A549 (cell line): Measurements from ENCODE around the gene PAK1. TPM values are rescaled to one million over a fixed set of nuclear protein-coding genes. Genes with fewer than 3 reads are reported as not detected.

Experiments used
- ATAC-seq, 2 experiments: fragments of 200-7000 bp in 1 of 2; fragments of >200 bp in 1 of 2; cut with Nextera tagmentation in 1 of 2; cut with Tn5 transposase in 1 of 2; 3 replicates each; pipeline versions ENCODE4 v1.8.0 to v1.9.1; 2018 to 2020; ENCODE audit warnings: mild to moderate bottlenecking in 1 of 2, moderate library complexity in 1 of 2
- CTCF ChIA-PET: fragments of 300-600 bp; sonication (Branson Sonifier 250); formaldehyde crosslinking; extraction: SDS; loops from one replicate; lab custom pipeline; 2021; ENCODE audit warnings: antibody characterized with exemption, inconsistent platforms; lab: Yijun Ruan, JAX
- POLR2A ChIA-PET: fragments of 350-600 bp; formaldehyde crosslinking; extraction: SDS; loops from one replicate; lab custom pipeline; 2021; ENCODE audit warnings: antibody characterized with exemption, inconsistent platforms; lab: Yijun Ruan, JAX
- DNase-seq, 2 experiments: peaks; one replicate each; pipeline versions ENCODE4 v3.0.0 to v3.0.0-alpha.2; 2011 to 2016; ENCODE audit warnings: low read depth in 1 of 2, low spot score in 1 of 2
- FAIRE-seq: peaks from 2 replicates; lab custom pipeline; 2011; peaks lifted over from hg19 to GRCh38; lab: Jason Lieb, UNC
- H3K27ac ChIP-seq, 2 experiments: fragments of >200 bp; sonication (Bioruptor Twin); formaldehyde crosslinking; 3 replicates each; pipeline ENCODE4 v1.5.1; 2016 to 2017
- H3K4me1 ChIP-seq: fragments of >200 bp; sonication (Bioruptor Twin); formaldehyde crosslinking; 3 replicates; pipeline ENCODE4 v1.6.1; 2016
- H3K4me2 ChIP-seq: fragments of >200 bp; sonication (Bioruptor Twin); formaldehyde crosslinking; 3 replicates; pipeline ENCODE4 v1.6.1; 2016
- H3K4me3 ChIP-seq: fragments of >200 bp; sonication (Bioruptor Twin); formaldehyde crosslinking; 3 replicates; pipeline ENCODE4 v1.5.1; 2016
- H3K9me3 ChIP-seq: fragments of >200 bp; sonication (Bioruptor Twin); formaldehyde crosslinking; 3 replicates; pipeline ENCODE4 v1.6.1; 2016
- CBX2 ChIP-seq: fragments of 200-600 bp; sonication (generic); IDR thresholded peaks from 2 replicates; pipeline ENCODE4 v1.6.1; 2016; ENCODE audit warnings: low read depth, mild to moderate bottlenecking, borderline replicate concordance
- CHD2 ChIP-seq: fragments of 150-350 bp; IDR thresholded peaks from 2 replicates; pipeline ENCODE4 v1.6.1; 2014; ENCODE audit warnings: low read length; ENCODE audit not compliant: partially characterized antibody
- EHF ChIP-seq: fragments of 250-450 bp; sonication (Bioruptor Pico); IDR thresholded peaks from 2 replicates; pipeline ENCODE4 v1.5.0; 2020; ENCODE audit warnings: mild to moderate bottlenecking
- ELK1 ChIP-seq: fragments of 150-350 bp; IDR thresholded peaks from 2 replicates; pipeline ENCODE4 v1.6.1; 2014; ENCODE audit warnings: low read depth, mild to moderate bottlenecking, low read length
- FOSB ChIP-seq: fragments of 250-450 bp; sonication (Bioruptor Pico); IDR thresholded peaks from 2 replicates; pipeline ENCODE4 v1.5.0; 2020; ENCODE audit warnings: mild to moderate bottlenecking, moderate library complexity
- FOXS1 ChIP-seq: fragments of 250-450 bp; sonication (Bioruptor Pico); IDR thresholded peaks from 2 replicates; pipeline ENCODE4 v1.5.0; 2020; ENCODE audit warnings: mild to moderate bottlenecking, moderate library complexity
- GATA3 ChIP-seq: IDR thresholded peaks from 2 replicates; pipeline ENCODE4 v1.6.1; 2012; ENCODE audit warnings: borderline replicate concordance
- HDAC2 ChIP-seq: fragments of 200-600 bp; sonication (generic); IDR thresholded peaks from 2 replicates; pipeline ENCODE4 v1.6.1; 2016
- HES2 ChIP-seq: fragments of >200 bp; sonication (Bioruptor Twin); formaldehyde crosslinking; IDR thresholded peaks from 2 replicates; pipeline ENCODE4 v1.6.1; 2016
- HEYL ChIP-seq: fragments of 250-450 bp; sonication (Bioruptor Pico); IDR thresholded peaks from 2 replicates; pipeline ENCODE4 v1.8.0; 2021; ENCODE audit warnings: mild to moderate bottlenecking, moderate library complexity
- HMGXB4 ChIP-seq: fragments of 250-450 bp; sonication (Bioruptor Pico); IDR thresholded peaks from 2 replicates; pipeline ENCODE4 v1.5.0; 2021; ENCODE audit warnings: mild to moderate bottlenecking, moderate library complexity, borderline replicate concordance
- HOXB5 ChIP-seq: fragments of 250-450 bp; sonication (Bioruptor Pico); IDR thresholded peaks from 2 replicates; pipeline ENCODE4 v1.5.0; 2020; ENCODE audit warnings: mild to moderate bottlenecking, moderate library complexity
- JUNB ChIP-seq: fragments of >200 bp; sonication (Bioruptor Twin); formaldehyde crosslinking; IDR thresholded peaks from 2 replicates; pipeline ENCODE4 v1.6.1; 2016
- KDM5A ChIP-seq: fragments of 200-600 bp; sonication (generic); IDR thresholded peaks from 2 replicates; pipeline ENCODE4 v1.6.1; 2016; ENCODE audit warnings: antibody characterized with exemption, mild to moderate bottlenecking
- MAZ ChIP-seq: fragments of 150-350 bp; IDR thresholded peaks from 2 replicates; pipeline ENCODE4 v1.6.1; 2014; ENCODE audit warnings: antibody characterized with exemption, low read depth, low read length, borderline replicate concordance
- NFE2L2 ChIP-seq: fragments of 150-350 bp; conservative IDR thresholded peaks from 2 replicates; pipeline ENCODE4 v1.6.1; 2014; ENCODE audit warnings: low read length
- NR3C1 ChIP-seq: fragments of >200 bp; sonication (Bioruptor Twin); formaldehyde crosslinking; IDR thresholded peaks from 3 replicates; pipeline ENCODE4 v1.6.1; 2017
- PHF8 ChIP-seq: fragments of 200-600 bp; sonication (generic); IDR thresholded peaks from 2 replicates; pipeline ENCODE4 v1.6.1; 2016; ENCODE audit warnings: low read depth, mild to moderate bottlenecking, antibody characterized with exemption, moderate library complexity, borderline replicate concordance
- POLR2A ChIP-seq: IDR thresholded peaks from 2 replicates; pipeline ENCODE4 v1.6.1; 2012; ENCODE audit warnings: mild to moderate bottlenecking, low read length
- RAD21 ChIP-seq, 2 experiments: fragments of >200 bp in 1 of 2; sonication (Bioruptor Twin) in 1 of 2; formaldehyde crosslinking in 1 of 2; IDR thresholded peaks in 1 of 2; conservative IDR thresholded peaks in 1 of 2; 2 replicates in 1 of 2; 3 replicates in 1 of 2; pipeline ENCODE4 v1.6.1; 2012 to 2018; ENCODE audit warnings: inconsistent platforms in 1 of 2
- RCOR1 ChIP-seq: fragments of 150-350 bp; IDR thresholded peaks from 2 replicates; pipeline ENCODE4 v1.6.1; 2014; ENCODE audit warnings: antibody characterized with exemption, low read length, low read depth
- RFX5 ChIP-seq: fragments of 450-650 bp; IDR thresholded peaks from 2 replicates; pipeline ENCODE4 v1.7.1; 2014; ENCODE audit warnings: antibody characterized with exemption, mild to moderate bottlenecking, moderate library complexity
- RNF2 ChIP-seq: fragments of 200-600 bp; sonication (generic); IDR thresholded peaks from 2 replicates; pipeline ENCODE4 v1.6.1; 2016; ENCODE audit warnings: low read depth, mild to moderate bottlenecking, antibody characterized with exemption, moderate library complexity, borderline replicate concordance
- SMC3 ChIP-seq: fragments of >200 bp; sonication (Bioruptor Twin); formaldehyde crosslinking; IDR thresholded peaks from 3 replicates; pipeline ENCODE4 v1.6.1; 2018; ENCODE audit warnings: inconsistent platforms
- SREBF2 ChIP-seq: fragments of 450-650 bp; IDR thresholded peaks from 2 replicates; pipeline ENCODE4 v1.6.1; 2014; ENCODE audit warnings: mild to moderate bottlenecking, moderate library complexity
- TFCP2L1 ChIP-seq: fragments of 250-450 bp; sonication (Bioruptor Pico); IDR thresholded peaks from 2 replicates; pipeline ENCODE4 v1.5.0; 2021; ENCODE audit warnings: mild to moderate bottlenecking
- ZFP36 ChIP-seq: fragments of 450-650 bp; IDR thresholded peaks from 2 replicates; pipeline ENCODE4 v1.6.1; 2014; ENCODE audit warnings: borderline replicate concordance; ENCODE audit not compliant: partially characterized antibody
- ZNF302 ChIP-seq: fragments of 250-450 bp; sonication (Bioruptor Pico); IDR thresholded peaks from 2 replicates; pipeline ENCODE4 v1.9.0; 2021; ENCODE audit warnings: inconsistent platforms, mild to moderate bottlenecking, moderate library complexity
- WGBS: methylation state at CpG from one replicate; pipeline ENCODE4 v1.1.6; 2017; ENCODE audit errors: missing lambda C conversion rate; 5-methylcytosine and 5-hydroxymethylcytosine counted together
- polyA plus RNA-seq, 4 experiments: library from polyadenylated mRNA; depleted of rRNA in 3 of 4; stranded (reverse); fragments of >200 nt; fragmentation: RNase III in 1 of 4; extraction: RNeasy Plus Mini Kit Qiagen cat#74134 plus additional on column Dnase treatment in 1 of 4; gene quantifications; 2 replicates in 3 of 4; 3 replicates in 1 of 4; pipeline ENCODE4 v1.2.3, GENCODE V29; 2011 to 2017
- TF ChIP-seq, protein P1 (sequence below): IDR thresholded peaks from 2 replicates; pipeline ENCODE4 v1.6.1; 2012
- TF ChIP-seq, protein P2 (sequence below): IDR thresholded peaks from 2 replicates; pipeline ENCODE4 v1.6.1; 2012; ENCODE audit warnings: low read depth, borderline replicate concordance
- TF ChIP-seq, protein P3 (sequence below): IDR thresholded peaks from 2 replicates; pipeline ENCODE4 v1.6.1; 2012
- TF ChIP-seq, protein P4 (sequence below): fragments of 200-600 bp; sonication (generic); IDR thresholded peaks from 2 replicates; pipeline ENCODE4 v1.6.1; 2016; ENCODE audit warnings: antibody characterized with exemption, mild to moderate bottlenecking, moderate library complexity

PAK1 gene
- polyA plus RNA-seq, 2 of the 4 experiments (the other 2 are of a cell fraction), result 20.6 to 60.7 TPM

DNA sequence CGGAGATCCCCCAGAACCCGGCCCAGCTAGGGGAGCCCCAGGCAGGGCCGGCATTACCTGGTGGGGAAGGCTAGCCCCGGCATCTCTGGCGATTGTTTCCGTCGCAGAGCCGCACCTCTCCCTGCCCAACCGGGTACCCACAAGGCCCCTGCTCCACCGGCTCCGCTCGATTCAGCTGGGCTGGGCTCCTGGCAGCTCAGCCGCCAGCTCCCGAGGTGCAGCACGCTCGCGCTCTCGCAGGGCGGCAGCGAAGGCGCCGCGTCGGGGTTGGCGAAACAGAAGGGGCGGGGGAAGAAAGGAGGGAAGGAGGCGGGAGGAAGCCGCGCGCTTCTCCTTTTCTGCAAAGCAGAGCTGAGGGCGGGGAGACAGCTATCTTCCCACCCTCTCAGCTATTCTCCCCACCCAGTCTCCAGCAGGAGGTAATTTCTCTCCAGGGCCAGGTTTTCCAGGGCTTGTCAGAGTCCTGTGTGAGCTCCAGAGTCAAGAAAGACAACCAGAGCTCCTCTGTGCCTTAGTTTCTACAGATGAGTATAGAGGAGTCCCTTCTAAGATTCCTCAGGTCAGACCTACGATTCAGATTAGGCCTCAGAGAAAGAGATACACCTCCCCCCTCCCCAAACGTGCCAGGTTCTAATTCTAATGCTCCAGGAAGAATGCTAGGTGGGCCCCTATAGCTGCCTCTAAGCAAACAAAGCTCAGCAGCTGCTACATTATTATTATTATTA, 62.0 kb downstream of the PAK1 start:
- Histone ChIP-seq H3K4me3 (peak overlapping the region; percentile 56), H3K4me2 (peak overlapping the region; percentile 72), H3K27ac (peak overlapping the region; percentile 70 to 87), H3K9me3 (no peaks in the 10 kb centered on the region), H3K4me1 (peaks cover 22% of the 10 kb centered on the region)
- peak; percentile 96 to 98 for ATAC-seq
- peak; percentile 80 to 83 for DNase-seq
- WGBS, result under 1% methylated on average over 12 of the region's 33 CpGs
- TF ChIP-seq TFCP2L1 (CRISPR knock-in tag) (no peak), CBX2 (no peak), NR3C1 (no peak), HOXB5 (no peak), SMC3 (peak; percentile 17; the same call in 1 of the 3 replicates), RCOR1 (no peak), HES2 (no peak), FOSB (CRISPR knock-in tag) (no peak), HDAC2 (no peak), ELK1 (no peak), POLR2A (peak; percentile 72), ZFP36 (no peak), MAZ (no peak), RNF2 (no peak), PHF8 (peak; percentile 58; the same call in 1 of the 2 replicates), EHF (CRISPR knock-in tag) (no peak), RFX5 (no peak), CHD2 (no peak), FOXS1 (no peak), JUNB (no peak), SREBF2 (no peak), KDM5A (no peak), RAD21 (conservative IDR thresholded peaks at IDR 0.05 in 1 of 2, IDR thresholded peaks at IDR 0.05 in 1 of 2) (peak; percentile 15 to 30; a peak in 1 of 5 replicates), ZNF302 (CRISPR knock-in tag) (no peak), NFE2L2 (no peak), GATA3 (no peak), HEYL (CRISPR knock-in tag) (no peak), HMGXB4 (no peak)
- TF ChIP-seq, protein P1, sequence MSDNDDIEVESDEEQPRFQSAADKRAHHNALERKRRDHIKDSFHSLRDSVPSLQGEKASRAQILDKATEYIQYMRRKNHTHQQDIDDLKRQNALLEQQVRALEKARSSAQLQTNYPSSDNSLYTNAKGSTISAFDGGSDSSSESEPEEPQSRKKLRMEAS, result peak; percentile 81
- TF ChIP-seq, protein P2, sequence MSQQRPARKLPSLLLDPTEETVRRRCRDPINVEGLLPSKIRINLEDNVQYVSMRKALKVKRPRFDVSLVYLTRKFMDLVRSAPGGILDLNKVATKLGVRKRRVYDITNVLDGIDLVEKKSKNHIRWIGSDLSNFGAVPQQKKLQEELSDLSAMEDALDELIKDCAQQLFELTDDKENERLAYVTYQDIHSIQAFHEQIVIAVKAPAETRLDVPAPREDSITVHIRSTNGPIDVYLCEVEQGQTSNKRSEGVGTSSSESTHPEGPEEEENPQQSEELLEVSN, result peak; percentile 76
- TF ChIP-seq, protein P3, sequence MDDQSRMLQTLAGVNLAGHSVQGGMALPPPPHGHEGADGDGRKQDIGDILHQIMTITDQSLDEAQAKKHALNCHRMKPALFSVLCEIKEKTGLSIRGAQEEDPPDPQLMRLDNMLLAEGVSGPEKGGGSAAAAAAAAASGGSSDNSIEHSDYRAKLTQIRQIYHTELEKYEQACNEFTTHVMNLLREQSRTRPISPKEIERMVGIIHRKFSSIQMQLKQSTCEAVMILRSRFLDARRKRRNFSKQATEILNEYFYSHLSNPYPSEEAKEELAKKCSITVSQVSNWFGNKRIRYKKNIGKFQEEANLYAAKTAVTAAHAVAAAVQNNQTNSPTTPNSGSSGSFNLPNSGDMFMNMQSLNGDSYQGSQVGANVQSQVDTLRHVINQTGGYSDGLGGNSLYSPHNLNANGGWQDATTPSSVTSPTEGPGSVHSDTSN, result no peak
- TF ChIP-seq, protein P4, sequence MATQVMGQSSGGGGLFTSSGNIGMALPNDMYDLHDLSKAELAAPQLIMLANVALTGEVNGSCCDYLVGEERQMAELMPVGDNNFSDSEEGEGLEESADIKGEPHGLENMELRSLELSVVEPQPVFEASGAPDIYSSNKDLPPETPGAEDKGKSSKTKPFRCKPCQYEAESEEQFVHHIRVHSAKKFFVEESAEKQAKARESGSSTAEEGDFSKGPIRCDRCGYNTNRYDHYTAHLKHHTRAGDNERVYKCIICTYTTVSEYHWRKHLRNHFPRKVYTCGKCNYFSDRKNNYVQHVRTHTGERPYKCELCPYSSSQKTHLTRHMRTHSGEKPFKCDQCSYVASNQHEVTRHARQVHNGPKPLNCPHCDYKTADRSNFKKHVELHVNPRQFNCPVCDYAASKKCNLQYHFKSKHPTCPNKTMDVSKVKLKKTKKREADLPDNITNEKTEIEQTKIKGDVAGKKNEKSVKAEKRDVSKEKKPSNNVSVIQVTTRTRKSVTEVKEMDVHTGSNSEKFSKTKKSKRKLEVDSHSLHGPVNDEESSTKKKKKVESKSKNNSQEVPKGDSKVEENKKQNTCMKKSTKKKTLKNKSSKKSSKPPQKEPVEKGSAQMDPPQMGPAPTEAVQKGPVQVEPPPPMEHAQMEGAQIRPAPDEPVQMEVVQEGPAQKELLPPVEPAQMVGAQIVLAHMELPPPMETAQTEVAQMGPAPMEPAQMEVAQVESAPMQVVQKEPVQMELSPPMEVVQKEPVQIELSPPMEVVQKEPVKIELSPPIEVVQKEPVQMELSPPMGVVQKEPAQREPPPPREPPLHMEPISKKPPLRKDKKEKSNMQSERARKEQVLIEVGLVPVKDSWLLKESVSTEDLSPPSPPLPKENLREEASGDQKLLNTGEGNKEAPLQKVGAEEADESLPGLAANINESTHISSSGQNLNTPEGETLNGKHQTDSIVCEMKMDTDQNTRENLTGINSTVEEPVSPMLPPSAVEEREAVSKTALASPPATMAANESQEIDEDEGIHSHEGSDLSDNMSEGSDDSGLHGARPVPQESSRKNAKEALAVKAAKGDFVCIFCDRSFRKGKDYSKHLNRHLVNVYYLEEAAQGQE, result no peak
- FAIRE-seq, result no peak
- ChIA-PET CTCF (interaction anchor here (0.6 to 1.5 kb wide), 8 partner anchors 10 to 284 kb away, joined by 3 to 6 read pairs (median 3); partner anchors contain the start of gene MYO7A), POLR2A (interaction anchor here (0.7 to 1.2 kb wide), 2 partner anchors 17 to 31 kb away, joined by 3 to 4 read pairs; no protein-coding TSS in a partner anchor)
